Measurements from ENCODE around the gene SH3PXD2A.
"Not testable (repeated sequence)": the region's sequence is repeated elsewhere in the genome, so short reads cannot be mapped to it uniquely, and the experiment has no call there.

SH3PXD2A gene

GRCh38 chr10:103616705-103617601, 238.4 kb downstream of the SH3PXD2A start:
- peak; percentile 49 for DNase-seq

GRCh38 chr10:103614306-103615158, 240.8 kb downstream of the SH3PXD2A start:
- peak; percentile 65 for DNase-seq

- no peak for DNase-seq
These were observed 241.8 kb downstream of the SH3PXD2A start for GRCh38 chr10:103613616-103614015.

- DNase-seq, result peak; percentile 87
These were observed 242.7 kb downstream of the SH3PXD2A start for GRCh38 chr10:103612462-103613365.

GRCh38 chr10:103610921-103611511, 244.4 kb downstream of the SH3PXD2A start:
- no peak for DNase-seq

GRCh38 chr10:103610083-103610472, 245.3 kb downstream of the SH3PXD2A start:
- no peak for DNase-seq

- DNase-seq, result no peak
These were observed 245.9 kb downstream of the SH3PXD2A start for GRCh38 chr10:103609231-103610082.

- DNase-seq, result not testable (repeated sequence)
These were observed 247.3 kb downstream of the SH3PXD2A start for GRCh38 chr10:103608056-103608455.

GRCh38 chr10:103607051-103607450, 248.3 kb downstream of the SH3PXD2A start:
- DNase-seq, result not testable (repeated sequence)

GRCh38 chr10:103606097-103606438, 249.3 kb downstream of the SH3PXD2A start:
- DNase-seq, result not testable (repeated sequence)

- peak; percentile 70 for DNase-seq
These were observed 249.8 kb downstream of the SH3PXD2A start for GRCh38 chr10:103605359-103606096.

GRCh38 chr10:103603382-103603781, 252.0 kb downstream of the SH3PXD2A start:
- no peak for DNase-seq

GRCh38 chr10:103602852-103603155, 252.6 kb downstream of the SH3PXD2A start:
- DNase-seq, result no peak

- no peak for DNase-seq
These were observed 253.1 kb downstream of the SH3PXD2A start for GRCh38 chr10:103602028-103602851.

GRCh38 chr10:103600956-103601569, 254.3 kb downstream of the SH3PXD2A start:
- DNase-seq, result no peak

GRCh38 chr10:103600325-103600724, 255.1 kb downstream of the SH3PXD2A start:
- no peak for DNase-seq

GRCh38 chr10:103599907-103600306, 255.5 kb downstream of the SH3PXD2A start:
- DNase-seq, result no peak

- no peak for DNase-seq
These were observed 256.2 kb downstream of the SH3PXD2A start for GRCh38 chr10:103599211-103599610.

- peak; percentile 68 for DNase-seq
These were observed 256.7 kb downstream of the SH3PXD2A start for GRCh38 chr10:103598654-103599115.
